H1 (cell line): ENCODE results near the gene PRSS2. TPM values are rescaled to one million over a fixed set of nuclear protein-coding genes. Genes with fewer than 3 reads are reported as not detected.

Experiments
- CTCF ChIA-PET: fragments of 300-600 bp; sonication (Branson Sonifier 250); formaldehyde crosslinking; loops from one replicate; lab custom pipeline; 2021; ENCODE audit not compliant: partially characterized antibody; lab: Charles Lee
- POLR2A ChIA-PET: fragments of 300-600 bp; sonication (Branson Sonifier 250); formaldehyde crosslinking; loops from one replicate; lab custom pipeline; 2021; ENCODE audit warnings: inconsistent platforms; ENCODE audit not compliant: partially characterized antibody; lab: Charles Lee
- DNase-seq, 2 experiments: peaks; one replicate each; pipeline versions ENCODE4 v3.0.0 to v3.0.0-alpha.2; 2010 to 2022; ENCODE audit warnings: low spot score in 2 of 2, low read depth in 1 of 2, mixed read lengths in 1 of 2
- FAIRE-seq: peaks from 2 replicates; lab custom pipeline; 2011; peaks lifted over from hg19 to GRCh38; lab: Jason Lieb, UNC
- H2AFZ ChIP-seq: 2 replicates; pipeline ENCODE4 v1.8.1; 2012; ENCODE audit warnings: low read length, inconsistent platforms
- H2AK5ac ChIP-seq: 2 replicates; pipeline ENCODE4 v1.6.1; 2013; ENCODE audit warnings: low read depth, low read length
- H2BK120ac ChIP-seq: replicated peaks from 2 replicates; pipeline ENCODE3; 2013; ENCODE audit warnings: low read depth, low read length, inconsistent platforms
- H2BK12ac ChIP-seq: 2 replicates; pipeline ENCODE4 v1.6.1; 2013; ENCODE audit warnings: low read depth, low read length
- H2BK15ac ChIP-seq: 2 replicates; pipeline ENCODE4 v1.6.1; 2013; ENCODE audit warnings: low read length
- H2BK20ac ChIP-seq: 2 replicates; pipeline ENCODE4 v1.6.1; 2013; ENCODE audit warnings: low read length
- H2BK5ac ChIP-seq: 2 replicates; pipeline ENCODE4 v1.6.1; 2013; ENCODE audit warnings: low read depth, low read length
- H3K14ac ChIP-seq: 2 replicates; pipeline ENCODE4 v1.6.1; 2013; ENCODE audit warnings: inconsistent platforms; ENCODE audit not compliant: insufficient read length
- H3K18ac ChIP-seq: 2 replicates; pipeline ENCODE4 v1.6.1; 2013; ENCODE audit warnings: low read length; ENCODE audit errors: extremely low read depth
- H3K23ac ChIP-seq: 2 replicates; pipeline ENCODE4 v1.6.1; 2013; ENCODE audit warnings: inconsistent platforms; ENCODE audit not compliant: insufficient read length
- H3K23me2 ChIP-seq: 2 replicates; pipeline ENCODE4 v1.6.1; 2013; ENCODE audit warnings: low read depth, low read length
- H3K27ac ChIP-seq: 2 replicates; pipeline ENCODE4 v1.6.1; 2011; ENCODE audit warnings: low read depth, low read length, inconsistent platforms
- H3K27me3 ChIP-seq, 4 experiments: replicated peaks in 1 of 4; 1 replicate in 1 of 4; 2 replicates in 3 of 4; pipeline versions ENCODE4 v1.6.1 to v1.8.1; 2011 to 2013; ENCODE audit warnings: low read length in 3 of 4, mild to moderate bottlenecking in 3 of 4, inconsistent platforms in 2 of 4, mixed read lengths in 2 of 4, moderate library complexity in 1 of 4; ENCODE audit not compliant: control insufficient read depth in 3 of 4, insufficient read depth in 3 of 4; ENCODE audit errors: extremely low read depth in 1 of 4
- H3K36me3 ChIP-seq, 4 experiments: 2 replicates each; pipeline versions ENCODE4 v1.6.1 to v1.8.1; 2011 to 2013; ENCODE audit warnings: mild to moderate bottlenecking in 4 of 4, low read length in 3 of 4, moderate library complexity in 2 of 4, control low read depth in 1 of 4, inconsistent platforms in 1 of 4; ENCODE audit not compliant: insufficient read depth in 4 of 4, control insufficient read depth in 2 of 4
- H3K4ac ChIP-seq: replicated peaks from 2 replicates; pipeline ENCODE3; 2013; ENCODE audit warnings: low read length, low read depth, mixed read lengths, inconsistent platforms; ENCODE audit not compliant: insufficient read length
- H3K4me1 ChIP-seq, 4 experiments: replicated peaks in 1 of 4; 1 replicate in 1 of 4; 2 replicates in 3 of 4; pipeline versions ENCODE4 v1.6.1 to v1.8.1; 2011 to 2013; ENCODE audit warnings: low read length in 3 of 4, inconsistent platforms in 2 of 4, mixed read lengths in 1 of 4; ENCODE audit not compliant: insufficient read depth in 4 of 4, control insufficient read depth in 3 of 4
- H3K4me2 ChIP-seq, 2 experiments: 2 replicates each; pipeline versions ENCODE4 v1.6.1 to v1.8.1; 2011 to 2013; ENCODE audit warnings: low read depth in 2 of 2, low read length in 2 of 2, control low read depth in 1 of 2, inconsistent platforms in 1 of 2, mild to moderate bottlenecking in 1 of 2; ENCODE audit not compliant: insufficient read depth in 1 of 2
- H3K4me3 ChIP-seq, 4 experiments: fragments of 200-600, 300-600 bp in 1 of 4; sonication (generic), shearing (Covaris generic), sonication (Bioruptor Twin) in 1 of 4; 2 replicates each; pipeline versions ENCODE4 v1.5.1 to v1.8.1; 2011 to 2016; ENCODE audit warnings: low read length in 4 of 4, low read depth in 3 of 4, control low read depth in 2 of 4, inconsistent platforms in 2 of 4, mild to moderate bottlenecking in 2 of 4, mixed read lengths in 1 of 4, moderate library complexity in 1 of 4; ENCODE audit not compliant: insufficient read depth in 2 of 4; ENCODE audit errors: extremely low read depth in 1 of 4
- H3K56ac ChIP-seq: replicated peaks from 2 replicates; pipeline ENCODE3; 2013; ENCODE audit warnings: low read depth, mild to moderate bottlenecking, mixed read lengths, low read length, inconsistent platforms; ENCODE audit not compliant: insufficient read length
- H3K79me1 ChIP-seq: 2 replicates; pipeline ENCODE4 v1.6.1; 2013; ENCODE audit warnings: low read depth, low read length, control low read depth
- H3K79me2 ChIP-seq, 2 experiments: 2 replicates each; pipeline versions ENCODE4 v1.6.1 to v1.8.1; 2012 to 2013; ENCODE audit warnings: low read length in 2 of 2, mild to moderate bottlenecking in 2 of 2, inconsistent platforms in 1 of 2; ENCODE audit not compliant: insufficient read depth in 2 of 2, control insufficient read depth in 1 of 2
- H3K9ac ChIP-seq, 4 experiments: replicated peaks in 1 of 4; 1 replicate in 1 of 4; 2 replicates in 3 of 4; pipeline versions ENCODE4 v1.6.1 to v1.8.1; 2011 to 2013; ENCODE audit warnings: low read depth in 3 of 4, low read length in 3 of 4, control low read depth in 2 of 4, mild to moderate bottlenecking in 2 of 4, moderate library complexity in 2 of 4, inconsistent platforms in 1 of 4; ENCODE audit errors: extremely low read depth in 1 of 4
- H3K9me3 ChIP-seq, 2 experiments: 2 replicates each; pipeline versions ENCODE4 v1.6.1 to v1.8.1; 2012 to 2013; ENCODE audit warnings: mild to moderate bottlenecking in 2 of 2, moderate library complexity in 2 of 2, control low read depth in 1 of 2, inconsistent platforms in 1 of 2, low read depth in 1 of 2, low read length in 1 of 2, mixed read lengths in 1 of 2; ENCODE audit not compliant: insufficient read depth in 2 of 2
- H4K20me1 ChIP-seq, 2 experiments: replicated peaks in 1 of 2; 2 replicates each; pipeline versions ENCODE3 to v1.8.1; 2011 to 2013; ENCODE audit warnings: inconsistent platforms in 2 of 2, low read length in 2 of 2, mild to moderate bottlenecking in 1 of 2; ENCODE audit not compliant: insufficient read depth in 2 of 2, control insufficient read depth in 1 of 2
- H4K5ac ChIP-seq: 2 replicates; pipeline ENCODE4 v1.6.1; 2013; ENCODE audit warnings: low read length, low read depth, mixed read lengths, inconsistent platforms; ENCODE audit not compliant: insufficient read length
- H4K8ac ChIP-seq: 2 replicates; pipeline ENCODE4 v1.8.0; 2013; ENCODE audit warnings: mild to moderate bottlenecking, moderate library complexity, low read length, inconsistent platforms; ENCODE audit not compliant: insufficient read depth; ENCODE audit errors: extremely low read depth
- H4K91ac ChIP-seq: replicated peaks from 2 replicates; pipeline ENCODE3; 2013; ENCODE audit warnings: low read length, mixed read lengths, inconsistent platforms; ENCODE audit not compliant: insufficient read length
- CBX8 ChIP-seq: fragments of 300-800, 300-1000 bp; sonication (generic); IDR thresholded peaks from 2 replicates; pipeline ENCODE4 v1.7.1; 2016; ENCODE audit warnings: low read depth, low read length, borderline replicate concordance
- CHD2 ChIP-seq: IDR thresholded peaks from 2 replicates; pipeline ENCODE4 v1.6.1; 2012; ENCODE audit warnings: low read length, improper control_type of control experiment
- GTF2F1 ChIP-seq: IDR thresholded peaks from 2 replicates; pipeline ENCODE4 v1.6.1; 2012; ENCODE audit warnings: low read depth, low read length, improper control_type of control experiment, borderline replicate concordance
- HDAC2 ChIP-seq, 2 experiments: fragments of 300-600 bp in 1 of 2; sonication (generic) in 1 of 2; IDR thresholded peaks; 2 replicates each; pipeline ENCODE4 v1.6.1; 2011 to 2012; ENCODE audit warnings: low read depth in 2 of 2, low read length in 2 of 2, mild to moderate bottlenecking in 2 of 2, moderate library complexity in 2 of 2, borderline replicate concordance in 1 of 2, inconsistent platforms in 1 of 2
- HDAC6 ChIP-seq: IDR thresholded peaks from one replicate; pipeline ENCODE4 v1.7.1; 2012; ENCODE audit warnings: low read depth, mild to moderate bottlenecking, inconsistent platforms, low read length, moderate library complexity
- KDM5A ChIP-seq: fragments of 200-600 bp; IDR thresholded peaks from 2 replicates; pipeline ENCODE4 v1.7.1; 2012; ENCODE audit warnings: mild to moderate bottlenecking, low read length, inconsistent platforms, mixed read lengths
- MAFK ChIP-seq: IDR thresholded peaks from 2 replicates; pipeline ENCODE4 v1.6.1; 2012; ENCODE audit warnings: low read depth, mild to moderate bottlenecking, improper control_type of control experiment, low read length
- MAX ChIP-seq: IDR thresholded peaks from 2 replicates; pipeline ENCODE4 v1.6.1; 2012; ENCODE audit warnings: inconsistent platforms
- POLR2AphosphoS5 ChIP-seq: IDR thresholded peaks from 2 replicates; pipeline ENCODE4 v1.6.1; 2011; ENCODE audit warnings: low read depth, low read length
- RXRA ChIP-seq: IDR thresholded peaks from 2 replicates; pipeline ENCODE4 v1.6.1; 2011; ENCODE audit warnings: low read depth, mild to moderate bottlenecking, low read length, moderate library complexity; ENCODE audit not compliant: insufficient read depth
- SAP30 ChIP-seq: fragments of 300-600 bp; sonication (generic); IDR thresholded peaks from 2 replicates; pipeline ENCODE4 v1.7.1; 2012; ENCODE audit warnings: low read length, moderate library complexity, mild to moderate bottlenecking, inconsistent platforms; ENCODE audit not compliant: insufficient read depth, insufficient replicate concordance
- TAF7 ChIP-seq: optimal IDR thresholded peaks from 2 replicates; pipeline ENCODE3; 2011; ENCODE audit warnings: low read depth, mild to moderate bottlenecking, inconsistent platforms, low read length, moderate library complexity, borderline replicate concordance
- USF2 ChIP-seq: IDR thresholded peaks from 2 replicates; pipeline ENCODE4 v1.6.1; 2011; ENCODE audit warnings: low read length, improper control_type of control experiment
- WGBS, 2 experiments: shearing (Covaris generic) in 1 of 2; methylation state at CpG; one replicate each; pipeline versions ENCODE4 v1.1.6 to v1.1.7; 2013 to 2015; ENCODE audit warnings: low lambda C conversion rate in 2 of 2, mixed read lengths in 2 of 2, inconsistent platforms in 1 of 2, low coverage in 1 of 2, missing lambda C conversion rate in 1 of 2; ENCODE audit not compliant: insufficient replicate concordance in 2 of 2, insufficient coverage in 1 of 2, insufficient read length in 1 of 2; ENCODE audit errors: extremely low coverage in 1 of 2, missing lambda C conversion rate in 1 of 2; 5-methylcytosine and 5-hydroxymethylcytosine counted together
- polyA plus RNA-seq, 7 experiments: library from polyadenylated mRNA; depleted of rRNA in 3 of 7; stranded (reverse) in 5 of 7; unstranded in 2 of 7; fragments of >200 nt in 5 of 7; fragments of 200-250 nt in 2 of 7; gene quantifications; 1 replicate in 5 of 7; 2 replicates in 1 of 7; 4 replicates in 1 of 7; pipeline versions ENCODE4 v1.2.1 to v1.2.3, GENCODE V29; 2011 to 2013; ENCODE audit warnings: missing spikeins in 2 of 7, mixed read lengths in 2 of 7
- total RNA-seq: library from RNA; stranded (reverse); fragmentation: NEBNext Ultra II Directional; extraction: Animal tissue kit (Norgen Biotek cat#: 25700); gene quantifications from 2 replicates; pipeline ENCODE4 v1.2.1, GENCODE V29; 2021

The PRSS2 gene
- total and polyA plus RNA-seq, 2 of the 8 experiments (the other 6 are each of a cell fraction or from before 2014, with no cell fraction given) = not detected

GRCh38 chr7:142720986-142721385 is 49.8 kb upstream of the PRSS2 start:
- POLR2A ChIA-PET = no interaction called here
- H3K36me3 ChIP-seq = no peaks in the 10 kb centered on the region
- H4K8ac ChIP-seq = no peak overlapping the region
- H3K79me1 ChIP-seq = no peaks in the 10 kb centered on the region
- H2BK20ac ChIP-seq = no peak overlapping the region
- H3K56ac ChIP-seq = no peak overlapping the region
- no peak overlapping the region for H3K27ac ChIP-seq
- no peaks in the 10 kb centered on the region for H3K4me1 ChIP-seq
- no peak overlapping the region for H2BK5ac ChIP-seq
- no peaks in the 10 kb centered on the region for H3K9me3 ChIP-seq
- H3K4me2 ChIP-seq = no peak overlapping the region
- H3K9ac ChIP-seq = no peak overlapping the region
- no peak overlapping the region for H2AK5ac ChIP-seq
- H3K27me3 ChIP-seq = no peaks in the 10 kb centered on the region
- H2AFZ ChIP-seq = peak overlapping the region; percentile 41; the same call in 1 of the 2 replicates
- H2BK120ac ChIP-seq = no peak overlapping the region
- H3K79me2 ChIP-seq = no peaks in the 10 kb centered on the region
- no peak overlapping the region for H4K5ac ChIP-seq
- no peaks in the 10 kb centered on the region for H4K20me1 ChIP-seq
- no peaks in the 10 kb centered on the region for H3K23me2 ChIP-seq
- no peak overlapping the region for H3K14ac ChIP-seq
- H2BK12ac ChIP-seq = no peak overlapping the region
- no peak overlapping the region for H3K23ac ChIP-seq
- no peak for FAIRE-seq
- H3K18ac ChIP-seq = no peak overlapping the region
- H2BK15ac ChIP-seq = no peak overlapping the region
- no peak overlapping the region for H3K4ac ChIP-seq
- CTCF ChIA-PET = interaction anchor here (0.9 to 1.3 kb wide), 2 partner anchors 9 to 62 kb away, joined by 3 read pairs; no protein-coding TSS in a partner anchor
- H3K4me3 ChIP-seq = no peak overlapping the region
- no peak for DNase-seq
- 93% methylated on average over 10 of the region's 10 CpGs; no CpG with 5 or more reads in 1 of the 2 experiments for WGBS, 2 experiments
- H4K91ac ChIP-seq = no peak overlapping the region
- TF ChIP-seq POLR2AphosphoS5 = no peak
- TF ChIP-seq USF2 = no peak
- no peak for TF ChIP-seq RXRA
- no peak for TF ChIP-seq CBX8
- TF ChIP-seq MAFK = no peak
- TF ChIP-seq CHD2 = no peak
- no peak for TF ChIP-seq KDM5A
- no peak for TF ChIP-seq MAX
- TF ChIP-seq HDAC2 (IDR thresholded peaks at IDR 0.05; ENCODE audit: borderline replicate concordance in 1 of 2, low read depth in 2 of 2, low read length in 2 of 2) = no peak
- TF ChIP-seq TAF7 = no peak
- TF ChIP-seq HDAC6 = no peak
- TF ChIP-seq GTF2F1 = no peak
- TF ChIP-seq SAP30 = no peak
